CD14-positive monocyte (primary cell): ENCODE results near the gene CFAP61. TPM values are rescaled to one million over a fixed set of nuclear protein-coding genes. Genes with fewer than 3 reads are reported as not detected.
A peak's percentile ranks its signal among the peaks of the same experiment; 100 is the strongest.

ENCODE experiments used
- DNase-seq, 3 donors: peaks; one replicate each; pipeline ENCODE4 v3.0.0-alpha.2; 2011 to 2022
- H2AFZ ChIP-seq: 2 replicates; pipeline ENCODE4 v1.6.0; 2012; ENCODE audit warnings: mild to moderate bottlenecking, low read depth, low read length, inconsistent platforms; ENCODE audit not compliant: insufficient read depth, poor library complexity, severe bottlenecking
- H3K27ac ChIP-seq, 2 donors: 1 replicate in 1 of 2; 2 replicates in 1 of 2; pipeline ENCODE4 v1.5.1; 2012 to 2013; ENCODE audit warnings: low read length in 2 of 2, control low read depth in 1 of 2, inconsistent platforms in 1 of 2, low read depth in 1 of 2, mild to moderate bottlenecking in 1 of 2
- H3K27me3 ChIP-seq, 2 donors: one replicate each; pipeline versions ENCODE4 v1.6.0 to v1.6.1; 2011 to 2013; ENCODE audit warnings: low read length in 2 of 2; ENCODE audit not compliant: control insufficient read depth in 2 of 2, insufficient read depth in 2 of 2
- H3K36me3 ChIP-seq, 2 donors: replicated peaks in 1 of 2; 1 replicate in 1 of 2; 2 replicates in 1 of 2; pipeline versions ENCODE4 v1.5.1 to v1.6.1; 2012 to 2013; ENCODE audit warnings: low read length in 2 of 2, control low read depth in 1 of 2, inconsistent platforms in 1 of 2, mild to moderate bottlenecking in 1 of 2; ENCODE audit not compliant: insufficient read depth in 2 of 2, control insufficient read depth in 1 of 2
- H3K4me1 ChIP-seq, 2 donors: 1 replicate in 1 of 2; 2 replicates in 1 of 2; pipeline versions ENCODE4 v1.5.1 to v1.6.1; 2012 to 2013; ENCODE audit warnings: low read length in 2 of 2, control low read depth in 1 of 2, inconsistent platforms in 1 of 2, mild to moderate bottlenecking in 1 of 2, moderate library complexity in 1 of 2; ENCODE audit not compliant: insufficient read depth in 2 of 2, control insufficient read depth in 1 of 2
- H3K4me2 ChIP-seq: replicated peaks from 2 replicates; pipeline ENCODE3; 2012; ENCODE audit warnings: low read length, moderate library complexity, mild to moderate bottlenecking; ENCODE audit not compliant: poor library complexity, severe bottlenecking; ENCODE audit errors: extremely low read depth
- H3K4me3 ChIP-seq, 3 experiments: fragments of 200-600 bp in 1 of 3; sonication (generic) in 1 of 3; replicated peaks in 1 of 3; 1 replicate in 2 of 3; 2 replicates in 1 of 3; pipeline ENCODE4 v1.5.1; 2011 to 2013; ENCODE audit warnings: low read length in 3 of 3, mild to moderate bottlenecking in 3 of 3, control low read depth in 2 of 3, low read depth in 2 of 3, inconsistent platforms in 1 of 3, moderate library complexity in 1 of 3
- H3K79me2 ChIP-seq: 2 replicates; pipeline ENCODE4 v1.6.0; 2012; ENCODE audit warnings: mild to moderate bottlenecking, control low read depth, inconsistent platforms, low read length, moderate library complexity; ENCODE audit not compliant: insufficient read depth
- H3K9ac ChIP-seq: 2 replicates; pipeline ENCODE4 v1.6.0; 2017; ENCODE audit warnings: low read length, mild to moderate bottlenecking; ENCODE audit not compliant: insufficient read depth, poor library complexity, severe bottlenecking
- H3K9me3 ChIP-seq, 2 donors: replicated peaks in 1 of 2; 1 replicate in 1 of 2; 2 replicates in 1 of 2; pipeline versions ENCODE4 v1.5.1 to v1.6.1; 2012 to 2013; ENCODE audit warnings: low read length in 2 of 2, control low read depth in 1 of 2; ENCODE audit not compliant: control insufficient read depth in 1 of 2, insufficient read depth in 1 of 2
- H4K20me1 ChIP-seq: 2 replicates; pipeline ENCODE4 v1.6.0; 2012; ENCODE audit warnings: mild to moderate bottlenecking, low read length, control low read depth, moderate library complexity; ENCODE audit not compliant: insufficient read depth
- H3K27ac Mint-ChIP-seq, 7 donors: one replicate each; pipeline ENCODE4 v1.8.0; 2020; ENCODE audit warnings: mild to moderate bottlenecking in 7 of 7, mixed read lengths in 7 of 7, moderate library complexity in 6 of 7, inconsistent platforms in 2 of 7
- H3K27me3 Mint-ChIP-seq, 3 donors: one replicate each; pipeline ENCODE4 v1.8.0; 2021 to 2022; ENCODE audit warnings: low read depth in 3 of 3, mild to moderate bottlenecking in 3 of 3, mixed read lengths in 3 of 3, moderate library complexity in 3 of 3, inconsistent platforms in 1 of 3
- H3K36me3 Mint-ChIP-seq, 2 donors: one replicate each; pipeline ENCODE4 v1.8.0; 2020; ENCODE audit warnings: mixed read lengths in 2 of 2, inconsistent platforms in 1 of 2, mild to moderate bottlenecking in 1 of 2
- H3K4me1 Mint-ChIP-seq: one replicate; pipeline ENCODE4 v1.8.0; 2020; ENCODE audit warnings: mild to moderate bottlenecking, mixed read lengths
- H3K4me3 Mint-ChIP-seq, 2 donors: one replicate each; pipeline ENCODE4 v1.8.0; 2020; ENCODE audit warnings: mild to moderate bottlenecking in 2 of 2, mixed read lengths in 2 of 2, moderate library complexity in 1 of 2
- H3K9me3 Mint-ChIP-seq, 7 donors: one replicate each; pipeline ENCODE4 v1.8.0; 2020 to 2022; ENCODE audit warnings: mixed read lengths in 7 of 7, mild to moderate bottlenecking in 6 of 7, moderate library complexity in 6 of 7, inconsistent platforms in 2 of 7
- WGBS: methylation state at CpG from one replicate; pipeline ENCODE4 v1.1.5; 2013; ENCODE audit warnings: missing lambda C conversion rate; ENCODE audit not compliant: insufficient coverage; 5-methylcytosine and 5-hydroxymethylcytosine counted together
- intact Hi-C, 2 donors: fragments of 100-400 bp; cut with micrococcal nuclease; formaldehyde crosslinking; loops; one replicate each; pipeline versions ENCODE4 v1.15.0 to v1.15.1; 2023
- polyA plus RNA-seq, 3 donors: library from polyadenylated mRNA; depleted of rRNA in 1 of 3; unstranded in 2 of 3; stranded (reverse) in 1 of 3; fragments of 300-500 nt in 2 of 3; fragments of >200 nt in 1 of 3; fragmentation: Illumina TruSeq in 2 of 3; gene quantifications; 1 replicate in 2 of 3; 2 replicates in 1 of 3; pipeline ENCODE4 v1.2.3, GENCODE V29; 2012 to 2021
- TF ChIP-seq, protein P1 (sequence below): fragments of 200-600 bp; IDR thresholded peaks from one replicate; pipeline ENCODE4 v1.8.0; 2022; ENCODE audit warnings: antibody characterized with exemption, mild to moderate bottlenecking

The CFAP61 gene
- polyA plus RNA-seq, 3 donors = not detected

DNA sequence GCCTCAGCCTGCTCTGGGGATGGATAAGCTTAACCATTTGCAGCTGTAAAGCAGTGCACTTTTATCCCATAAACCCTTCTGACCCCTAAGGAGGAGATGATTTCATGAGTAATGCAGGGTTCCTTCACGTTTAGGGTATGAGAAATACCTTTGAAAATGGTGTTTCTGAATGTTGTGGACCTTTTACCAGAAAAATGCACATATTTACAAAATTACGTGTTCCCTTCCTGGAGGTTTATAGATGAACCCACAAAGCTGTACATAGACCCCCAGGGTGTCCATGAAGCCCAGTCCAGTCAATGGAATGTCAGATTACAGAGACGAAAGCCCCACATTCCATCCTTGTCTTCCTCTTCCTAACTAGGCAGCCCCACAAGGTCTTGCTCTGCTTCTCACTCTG is 237.0 kb downstream of the CFAP61 start:
- peaks cover 0 to 6% (median 0%) of the 10 kb centered on the region in 7 donors for H3K9me3 Mint-ChIP-seq
- H2AFZ ChIP-seq = no peak overlapping the region
- peaks cover 0 to 2% of the 10 kb centered on the region in 2 donors for H3K27me3 ChIP-seq
- H3K4me3 Mint-ChIP-seq = no peak overlapping the region
- H3K36me3 Mint-ChIP-seq = no peaks in the 10 kb centered on the region
- peaks cover 0 to 10% (median 8%) of the 10 kb centered on the region in 3 donors for H3K27me3 Mint-ChIP-seq
- no peaks in the 10 kb centered on the region for H3K36me3 ChIP-seq
- H3K27ac ChIP-seq = no peak overlapping the region
- peaks cover 9% of the 10 kb centered on the region for H3K4me1 Mint-ChIP-seq
- H3K9ac ChIP-seq = no peak overlapping the region
- H3K9me3 ChIP-seq = no peaks in the 10 kb centered on the region
- no peaks in the 10 kb centered on the region for H4K20me1 ChIP-seq
- DNase-seq = no peak
- intact Hi-C loops = no loop called here
- H3K4me1 ChIP-seq = peaks cover 5 to 7% of the 10 kb centered on the region in 2 donors
- WGBS = 100% methylated on average over 1 of the region's 3 CpGs
- H3K79me2 ChIP-seq = no peaks in the 10 kb centered on the region
- H3K4me2 ChIP-seq = no peak overlapping the region
- TF ChIP-seq, protein P1, sequence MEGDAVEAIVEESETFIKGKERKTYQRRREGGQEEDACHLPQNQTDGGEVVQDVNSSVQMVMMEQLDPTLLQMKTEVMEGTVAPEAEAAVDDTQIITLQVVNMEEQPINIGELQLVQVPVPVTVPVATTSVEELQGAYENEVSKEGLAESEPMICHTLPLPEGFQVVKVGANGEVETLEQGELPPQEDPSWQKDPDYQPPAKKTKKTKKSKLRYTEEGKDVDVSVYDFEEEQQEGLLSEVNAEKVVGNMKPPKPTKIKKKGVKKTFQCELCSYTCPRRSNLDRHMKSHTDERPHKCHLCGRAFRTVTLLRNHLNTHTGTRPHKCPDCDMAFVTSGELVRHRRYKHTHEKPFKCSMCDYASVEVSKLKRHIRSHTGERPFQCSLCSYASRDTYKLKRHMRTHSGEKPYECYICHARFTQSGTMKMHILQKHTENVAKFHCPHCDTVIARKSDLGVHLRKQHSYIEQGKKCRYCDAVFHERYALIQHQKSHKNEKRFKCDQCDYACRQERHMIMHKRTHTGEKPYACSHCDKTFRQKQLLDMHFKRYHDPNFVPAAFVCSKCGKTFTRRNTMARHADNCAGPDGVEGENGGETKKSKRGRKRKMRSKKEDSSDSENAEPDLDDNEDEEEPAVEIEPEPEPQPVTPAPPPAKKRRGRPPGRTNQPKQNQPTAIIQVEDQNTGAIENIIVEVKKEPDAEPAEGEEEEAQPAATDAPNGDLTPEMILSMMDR = no peak
- no peak overlapping the region for H3K4me3 ChIP-seq
- H3K27ac Mint-ChIP-seq = peak overlapping the region in 1 of 7 donors; percentile 7

DNA sequence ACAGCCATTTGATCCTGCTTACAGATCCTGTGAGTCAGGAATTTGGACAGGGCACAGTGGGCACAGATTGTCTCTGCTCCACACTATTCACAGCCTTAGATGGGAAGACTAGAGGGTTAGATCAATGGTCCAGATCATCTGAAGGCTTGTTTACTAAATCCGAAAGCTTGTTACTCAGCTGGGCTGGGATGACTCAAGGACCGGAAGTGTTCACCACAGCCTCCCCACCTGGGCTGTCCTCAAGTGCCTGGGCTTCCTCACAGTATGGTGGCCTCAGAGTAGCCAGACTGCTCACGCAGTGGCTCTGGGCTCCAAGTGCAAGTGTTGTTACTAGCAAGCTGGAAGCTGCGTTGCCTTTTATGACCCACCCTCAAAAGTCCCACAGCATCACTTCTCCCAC is 240.1 kb downstream of the CFAP61 start:
- peaks cover 6 to 8% of the 10 kb centered on the region in 2 donors for H3K4me1 ChIP-seq
- no peaks in the 10 kb centered on the region for H4K20me1 ChIP-seq
- H3K4me3 ChIP-seq = no peak overlapping the region
- TF ChIP-seq, protein P1 = no peak
- Mint-ChIP-seq H3K27me3 (peaks cover 0 to 12% (median 2%) of the 10 kb centered on the region in 3 donors), H3K4me1 (peaks cover 10% of the 10 kb centered on the region), H3K4me3 (no peak overlapping the region), H3K36me3 (no peaks in the 10 kb centered on the region), H3K27ac (peak overlapping the region in 2 of 7 donors; percentile 6 to 11), H3K9me3 (peaks cover 0 to 11% (median 0%) of the 10 kb centered on the region in 7 donors)
- intact Hi-C loops = loop anchor here in 1 of 2 donors (10.0 kb wide), 1 partner anchor 48 kb away; no protein-coding TSS in a partner anchor
- no peak overlapping the region for H3K4me2 ChIP-seq
- no peak overlapping the region for H3K9ac ChIP-seq
- H2AFZ ChIP-seq = no peak overlapping the region
- peaks cover 0 to 2% of the 10 kb centered on the region in 2 donors for H3K27me3 ChIP-seq
- H3K36me3 ChIP-seq = no peaks in the 10 kb centered on the region
- H3K27ac ChIP-seq = no peak overlapping the region
- H3K9me3 ChIP-seq = no peaks in the 10 kb centered on the region
- WGBS = 95% methylated on average over 3 of the region's 4 CpGs
- no peak for DNase-seq
- H3K79me2 ChIP-seq = no peaks in the 10 kb centered on the region
